K562 (cell line): ENCODE measurements around the gene TP53I13. TPM values are rescaled to one million over a fixed set of nuclear protein-coding genes. Genes with fewer than 3 reads are reported as not detected.
A peak's percentile ranks its signal among the peaks of the same experiment; 100 is the strongest.

Experiments used
- ATAC-seq: fragments of 200-7000 bp; cut with Tn5 transposase; 3 replicates; pipeline ENCODE4 v1.9.1; 2020; ENCODE audit warnings: moderate library complexity
- BruUV-seq: library from RNA; stranded (reverse); fragments of 400-500 nt; replicated peaks from 2 replicates; lab custom pipeline; 2021; lab: Mats Ljungman, UMichigan
- CTCF ChIA-PET: fragments of 300-600 bp; formaldehyde crosslinking; extraction: SDS; loops from one replicate; lab custom pipeline; 2021; ENCODE audit warnings: low intra/inter-chr PET ratio; lab: Yijun Ruan, JAX
- POLR2A ChIA-PET: fragments of 300-600, 350-650 bp; sonication (Branson Sonifier 250); formaldehyde crosslinking; extraction: SDS; loops from one replicate; lab custom pipeline; 2021; ENCODE audit warnings: antibody characterized with exemption, inconsistent platforms; lab: Yijun Ruan, JAX
- DNase-seq, 4 experiments: peaks; one replicate each; pipeline versions ENCODE4 v3.0.0 to v3.0.0-alpha.2; 2011 to 2018; ENCODE audit warnings: low spot score in 3 of 4, mixed read lengths in 3 of 4; ENCODE audit errors: extremely low read depth in 1 of 4
- FAIRE-seq: peaks from 2 replicates; lab custom pipeline; 2011; peaks lifted over from hg19 to GRCh38; lab: Jason Lieb, UNC
- H2AFZ ChIP-seq: 2 replicates; pipeline ENCODE4 v1.6.0; 2011; ENCODE audit warnings: low read depth, low read length, control low read depth, inconsistent platforms
- H3K27ac ChIP-seq: fragments of 200-600 bp; 3 replicates; pipeline ENCODE4 v1.8.0; 2011; ENCODE audit warnings: low read depth, mild to moderate bottlenecking, control low read depth, inconsistent platforms, low read length, moderate library complexity, mixed read lengths; ENCODE audit errors: extremely low read depth
- H3K27me3 ChIP-seq, 2 experiments: fragments of 300-600 bp in 1 of 2; 2 replicates in 1 of 2; 3 replicates in 1 of 2; pipeline versions ENCODE4 v1.6.0 to v1.8.0; 2011; ENCODE audit warnings: inconsistent platforms in 2 of 2, low read length in 2 of 2, mild to moderate bottlenecking in 1 of 2, mixed read lengths in 1 of 2, moderate library complexity in 1 of 2; ENCODE audit not compliant: control insufficient read depth in 2 of 2, insufficient read depth in 2 of 2
- H3K36me3 ChIP-seq: fragments of 300-600 bp; 3 replicates; pipeline ENCODE4 v1.8.0; 2011; ENCODE audit warnings: mild to moderate bottlenecking, low read length, inconsistent platforms; ENCODE audit not compliant: control insufficient read depth, insufficient read depth
- H3K4me1 ChIP-seq, 2 experiments: fragments of 200-600 bp in 1 of 2; replicated peaks in 1 of 2; 2 replicates in 1 of 2; 3 replicates in 1 of 2; pipeline versions ENCODE4 v1.5.1 to v1.8.0; 2011; ENCODE audit warnings: inconsistent platforms in 2 of 2, low read length in 2 of 2, mild to moderate bottlenecking in 1 of 2, mixed read lengths in 1 of 2, moderate library complexity in 1 of 2; ENCODE audit not compliant: control insufficient read depth in 2 of 2, insufficient read depth in 2 of 2
- H3K4me2 ChIP-seq: 2 replicates; pipeline ENCODE4 v1.6.1; 2011; ENCODE audit warnings: low read length, control low read depth, inconsistent platforms, mixed read lengths; ENCODE audit not compliant: insufficient read depth
- H3K4me3 ChIP-seq: fragments of 200-600 bp; sonication (generic), shearing (Covaris generic); 2 replicates; pipeline ENCODE4 v1.5.1; 2016; ENCODE audit warnings: control low read depth, inconsistent platforms
- H3K79me2 ChIP-seq: fragments of 200-600 bp; 3 replicates; pipeline ENCODE4 v1.8.0; 2011; ENCODE audit warnings: low read length, inconsistent platforms; ENCODE audit not compliant: control insufficient read depth, insufficient read depth
- H3K9ac ChIP-seq, 2 experiments: 2 replicates each; pipeline versions ENCODE4 v1.6.0 to v1.6.1; 2011; ENCODE audit warnings: low read depth in 2 of 2, low read length in 2 of 2, control low read depth in 1 of 2, inconsistent platforms in 1 of 2, mild to moderate bottlenecking in 1 of 2, mixed read lengths in 1 of 2; ENCODE audit not compliant: insufficient read depth in 1 of 2
- H3K9me1 ChIP-seq: one replicate; pipeline ENCODE4 v1.6.0; 2011; ENCODE audit warnings: inconsistent platforms, mild to moderate bottlenecking, low read length, moderate library complexity; ENCODE audit not compliant: control insufficient read depth, insufficient read depth
- H3K9me3 ChIP-seq: replicated peaks from 2 replicates; pipeline ENCODE4 v1.5.1; 2011; ENCODE audit warnings: low read depth, low read length, inconsistent platforms; ENCODE audit not compliant: control insufficient read depth, insufficient read depth
- H4K20me1 ChIP-seq: replicated peaks from 2 replicates; pipeline ENCODE4 v1.6.1; 2011; ENCODE audit warnings: low read length, inconsistent platforms, mixed read lengths; ENCODE audit not compliant: control insufficient read depth, insufficient read depth
- KLF6 ChIP-seq: fragments of 250-450 bp; sonication (Bioruptor Pico); IDR thresholded peaks from 2 replicates; pipeline ENCODE4 v1.4.0; 2020; ENCODE audit warnings: mild to moderate bottlenecking, moderate library complexity, borderline replicate concordance
- RBM22 ChIP-seq: fragments of 200-400 bp; formaldehyde crosslinking; IDR thresholded peaks from 2 replicates; pipeline ENCODE4 v1.6.1; 2018; ENCODE audit warnings: low read length, low read depth; ENCODE audit not compliant: poor library complexity, severe bottlenecking
- ZNF121 ChIP-seq: sonication (generic); formaldehyde crosslinking; conservative IDR thresholded peaks from 2 replicates; pipeline ENCODE4 v1.8.0; 2022; ENCODE audit warnings: missing genetic modification reagents
- ZNF143 ChIP-seq: sonication (generic); formaldehyde crosslinking; IDR thresholded peaks from 2 replicates; pipeline ENCODE4 v1.9.0; 2022; ENCODE audit warnings: mild to moderate bottlenecking, missing genetic modification reagents
- ZNF224 ChIP-seq: sonication (generic); formaldehyde crosslinking; IDR thresholded peaks from 2 replicates; pipeline ENCODE4 v1.8.0; 2022; ENCODE audit warnings: mild to moderate bottlenecking, missing genetic modification reagents
- WGBS: fragments of 100-300 bp; shearing (Covaris generic); methylation state at CpG from one replicate; pipeline ENCODE4 v1.1.6; 2016; ENCODE audit warnings: low coverage, mixed read lengths; ENCODE audit not compliant: insufficient coverage; ENCODE audit errors: missing lambda C conversion rate; 5-methylcytosine and 5-hydroxymethylcytosine counted together
- in situ Hi-C: fragments of 300-500 bp; cut with MboI; formaldehyde crosslinking; loops from 4 replicates; pipeline ENCODE4 v1.15.0; 2018; ENCODE audit warnings: inconsistent platforms, mixed read lengths
- intact Hi-C: fragments of 100-400 bp; cut with micrococcal nuclease; formaldehyde crosslinking; loops from 2 replicates; pipeline ENCODE4 v1.14.2; 2022
- polyA plus RNA-seq, 8 experiments: library from polyadenylated mRNA; depleted of rRNA in 4 of 8; stranded (reverse) in 5 of 8; unstranded in 3 of 8; fragments of >200 nt; fragmentation: Nextera tagmentation in 2 of 8; fragmentation: Illumina TruSeq in 1 of 8; extraction: Ambion mirVana in 2 of 8; extraction: Trizol in 1 of 8; gene quantifications; 2 replicates each; pipeline versions ENCODE4 v1.2.1 to v1.2.3, GENCODE V29; 2011 to 2014; ENCODE audit warnings: inconsistent platforms in 1 of 8, missing spikeins in 1 of 8
- total RNA-seq, 7 experiments: library from RNA; depleted of rRNA in 6 of 7; stranded (reverse); fragments of >200 nt in 6 of 7; fragmentation: Illumina TruSeq in 2 of 7; extraction: Trizol in 2 of 7; gene quantifications; 2 replicates each; pipeline versions ENCODE4 v1.2.1 to v1.2.3, GENCODE V29; 2011 to 2021; ENCODE audit warnings: low replicate concordance in 1 of 7
- TF ChIP-seq, protein P1 (sequence below): sonication (generic); formaldehyde crosslinking; IDR thresholded peaks from 2 replicates; pipeline ENCODE4 v1.8.0; 2022; ENCODE audit warnings: missing genetic modification reagents, mild to moderate bottlenecking, borderline replicate concordance

TP53I13 gene
- total and polyA plus RNA-seq, 9 of the 15 experiments (the other 6 are each of a cell fraction or from before 2014, with no cell fraction given): 0.08 to 28.3 (median 9.1) TPM

DNA sequence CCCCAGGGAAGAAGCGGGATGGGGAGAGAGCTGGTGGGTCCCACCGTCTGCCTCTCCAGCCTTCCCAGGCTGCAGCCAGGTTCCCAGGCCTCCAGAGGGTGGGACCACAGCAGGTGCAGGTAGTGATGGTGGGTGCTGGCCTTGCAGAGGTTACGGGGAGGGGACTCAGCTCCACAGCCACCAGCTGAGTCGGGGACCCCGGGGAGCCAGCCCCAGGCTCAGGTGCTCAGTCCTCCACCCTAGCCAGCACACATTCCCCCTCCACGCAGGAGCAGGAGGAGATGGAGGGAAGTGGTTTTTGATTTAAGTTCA lies 5.0 kb downstream of the TP53I13 start:
- TF ChIP-seq ZNF224 (CRISPR knock-in tag) (no peak), KLF6 (no peak), RBM22 (no peak), ZNF121 (CRISPR knock-in tag) (no peak), ZNF143 (no peak)
- TF ChIP-seq, protein P1, sequence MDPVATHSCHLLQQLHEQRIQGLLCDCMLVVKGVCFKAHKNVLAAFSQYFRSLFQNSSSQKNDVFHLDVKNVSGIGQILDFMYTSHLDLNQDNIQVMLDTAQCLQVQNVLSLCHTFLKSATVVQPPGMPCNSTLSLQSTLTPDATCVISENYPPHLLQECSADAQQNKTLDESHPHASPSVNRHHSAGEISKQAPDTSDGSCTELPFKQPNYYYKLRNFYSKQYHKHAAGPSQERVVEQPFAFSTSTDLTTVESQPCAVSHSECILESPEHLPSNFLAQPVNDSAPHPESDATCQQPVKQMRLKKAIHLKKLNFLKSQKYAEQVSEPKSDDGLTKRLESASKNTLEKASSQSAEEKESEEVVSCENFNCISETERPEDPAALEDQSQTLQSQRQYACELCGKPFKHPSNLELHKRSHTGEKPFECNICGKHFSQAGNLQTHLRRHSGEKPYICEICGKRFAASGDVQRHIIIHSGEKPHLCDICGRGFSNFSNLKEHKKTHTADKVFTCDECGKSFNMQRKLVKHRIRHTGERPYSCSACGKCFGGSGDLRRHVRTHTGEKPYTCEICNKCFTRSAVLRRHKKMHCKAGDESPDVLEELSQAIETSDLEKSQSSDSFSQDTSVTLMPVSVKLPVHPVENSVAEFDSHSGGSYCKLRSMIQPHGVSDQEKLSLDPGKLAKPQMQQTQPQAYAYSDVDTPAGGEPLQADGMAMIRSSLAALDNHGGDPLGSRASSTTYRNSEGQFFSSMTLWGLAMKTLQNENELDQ (CRISPR knock-in tag): no peak
- Histone ChIP-seq H2AFZ (no peak overlapping the region), H4K20me1 (no peaks in the 10 kb centered on the region), H3K27me3 (no peaks in the 10 kb centered on the region), H3K4me1 (peaks cover 3 to 62% of the 10 kb centered on the region in 2 experiments; a peak in 4 of 5 replicates), H3K9me3 (no peaks in the 10 kb centered on the region), H3K79me2 (no peaks in the 10 kb centered on the region), H3K27ac (no peak overlapping the region), H3K4me3 (no peak overlapping the region), H3K9ac (peak overlapping the region in 1 of 2 experiments; percentile 75; a peak in 2 of 4 replicates), H3K9me1 (peaks cover 3% of the 10 kb centered on the region), H3K4me2 (no peak overlapping the region), H3K36me3 (peaks cover 49% of the 10 kb centered on the region; the same call in 2 of the 3 replicates)
- DNase-seq (no peak), FAIRE-seq (no peak), ATAC-seq (no peak)
- in situ Hi-C loops (no loop called here), intact Hi-C loops (no loop called here)
- TSS peak; percentile 47 for BruUV-seq
- ChIA-PET CTCF (interaction anchor here (1.0 kb wide), 1 partner anchor 354 kb away, joined by 3 read pairs; no protein-coding TSS in a partner anchor), POLR2A (no interaction called here)
- WGBS: 90% methylated on average over 4 of the region's 6 CpGs
